HL-60/S4 treated with phorbol 12-myristate 13-acetate at 8.2 ng/mL for 4 days and 3 days (cell line): ENCODE results near the gene ITSN2.

Experiments used
- in situ Hi-C: fragments of 300-500 bp; cut with MboI; formaldehyde crosslinking; loops from 2 replicates; pipeline ENCODE4 v1.15.0; 2022; ENCODE audit warnings: low sequenced_read_pairs

Gene ITSN2

DNA sequence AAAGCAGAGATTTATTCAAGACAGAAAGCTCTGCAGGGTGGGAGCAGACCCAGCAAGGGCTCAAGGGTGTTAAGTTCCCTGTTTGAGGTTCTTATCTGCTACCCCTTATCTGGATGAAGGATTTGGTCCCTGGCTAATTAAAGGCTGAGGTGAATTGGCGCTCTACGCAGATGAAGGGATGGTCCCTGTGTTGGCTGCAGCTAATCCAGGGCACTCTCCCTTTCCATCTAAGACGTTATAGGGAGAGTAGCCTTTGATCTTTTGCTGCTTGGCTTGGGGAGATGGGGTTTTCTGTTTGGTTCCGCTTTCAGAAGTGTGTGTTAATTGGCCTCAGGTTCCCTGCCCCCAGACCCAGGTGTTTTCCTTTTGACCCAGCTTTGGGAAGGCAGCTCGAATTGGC, 168.5 kb downstream of the ITSN2 start:
- in situ Hi-C loops, result no loop called here

DNA sequence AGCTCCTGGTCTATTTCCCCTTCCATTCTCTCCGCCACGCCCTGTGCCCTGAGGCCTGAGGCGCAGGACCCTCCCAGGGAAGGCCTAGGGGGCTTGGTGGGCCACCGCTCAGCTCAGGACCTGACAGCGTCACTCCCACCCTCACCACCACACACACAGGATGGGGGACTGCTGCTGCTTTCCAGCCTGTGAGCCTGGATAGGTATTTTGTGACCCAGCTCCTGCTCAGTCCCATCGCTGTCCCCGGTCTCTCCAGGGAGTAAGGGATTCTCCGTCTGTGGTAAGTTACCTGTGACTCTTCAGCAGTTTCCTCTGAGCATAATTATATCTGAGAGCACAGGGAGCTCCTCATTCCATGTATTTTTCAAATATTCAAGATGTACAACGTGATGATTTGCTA, 169.2 kb downstream of the ITSN2 start:
- in situ Hi-C loops, result no loop called here

DNA sequence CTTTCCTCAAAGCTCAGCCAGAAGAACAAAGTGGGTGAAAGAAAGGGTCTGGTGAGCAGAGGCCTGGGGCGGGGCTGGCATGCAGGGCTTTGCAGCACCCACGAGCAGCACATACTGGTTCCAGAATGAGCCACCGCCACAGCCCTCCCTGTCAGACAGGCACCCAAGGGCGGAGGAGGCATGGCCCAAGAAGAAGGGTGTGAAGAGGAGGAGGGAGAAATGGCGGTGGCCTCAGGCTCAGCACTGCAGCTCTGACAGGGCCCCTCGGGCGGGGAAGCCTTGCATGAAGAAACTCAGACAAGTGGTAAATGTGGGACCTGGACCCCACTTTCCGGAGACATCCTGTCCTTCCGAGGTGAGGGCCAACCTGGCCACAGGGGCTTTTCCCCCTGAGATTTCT, 169.8 kb downstream of the ITSN2 start:
- in situ Hi-C loops, result no loop called here

DNA sequence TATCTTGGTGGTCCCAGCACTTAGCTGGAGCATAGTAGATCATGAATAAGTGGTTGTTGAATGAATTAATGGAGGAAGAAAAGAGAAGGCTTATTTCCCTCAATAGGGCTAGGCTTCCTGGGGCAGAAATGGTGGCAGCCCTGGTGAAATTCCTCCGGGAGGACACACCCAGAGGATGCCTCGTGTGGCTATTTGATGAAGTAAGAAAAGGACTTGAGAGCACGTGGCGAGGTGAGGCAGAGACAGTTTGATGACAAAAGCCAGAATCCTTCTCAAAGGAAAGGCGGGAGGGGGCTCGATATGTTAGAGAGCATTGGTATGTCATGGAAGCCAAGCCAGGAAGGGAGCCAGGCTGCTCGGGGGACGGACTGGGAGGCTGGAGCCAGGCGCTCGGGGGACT, 170.8 kb downstream of the ITSN2 start:
- in situ Hi-C loops, result no loop called here

- in situ Hi-C loops, result no loop called here
Measured at GRCh38 chr2:24183366-24184069, 176.8 kb downstream of the ITSN2 start.

DNA sequence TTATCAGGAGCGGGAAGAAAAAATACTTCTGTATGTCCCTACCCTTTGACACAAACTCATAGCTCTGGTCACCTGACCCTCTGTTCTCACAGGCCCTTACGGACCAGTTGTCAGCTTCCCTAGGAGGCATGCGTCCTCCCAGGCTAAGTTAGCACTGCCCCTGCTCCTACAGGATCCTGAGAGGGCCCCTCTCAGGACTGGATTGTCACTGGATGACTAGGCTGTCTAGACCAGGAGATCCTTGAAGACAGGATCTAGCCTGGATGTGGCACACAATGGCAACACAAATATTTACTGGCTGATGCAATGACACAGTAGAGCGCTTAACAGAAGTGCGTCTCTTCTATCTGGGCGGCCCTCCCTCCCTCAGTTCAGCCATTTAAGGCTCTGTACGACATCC, 177.8 kb downstream of the ITSN2 start:
- in situ Hi-C loops, result no loop called here

DNA sequence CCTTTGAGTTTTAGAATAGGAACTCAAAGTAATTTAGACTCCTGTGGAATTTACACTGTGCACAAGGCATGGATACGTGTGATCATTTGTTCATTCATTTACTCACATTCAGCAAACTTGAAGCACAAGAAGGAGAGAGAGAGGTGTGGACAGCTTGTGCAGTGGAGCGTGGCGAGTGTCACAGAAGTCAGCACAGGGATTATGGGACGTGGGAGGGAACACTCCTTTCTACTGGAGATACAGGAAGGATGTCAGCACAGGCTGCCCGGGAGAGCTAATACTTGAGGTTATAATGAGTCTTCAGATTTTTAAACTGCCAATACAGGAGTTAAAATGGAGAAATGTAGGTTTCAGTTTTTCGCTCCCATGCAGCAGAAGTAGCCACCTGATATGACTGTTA, 178.5 kb downstream of the ITSN2 start:
- in situ Hi-C loops, result no loop called here

DNA sequence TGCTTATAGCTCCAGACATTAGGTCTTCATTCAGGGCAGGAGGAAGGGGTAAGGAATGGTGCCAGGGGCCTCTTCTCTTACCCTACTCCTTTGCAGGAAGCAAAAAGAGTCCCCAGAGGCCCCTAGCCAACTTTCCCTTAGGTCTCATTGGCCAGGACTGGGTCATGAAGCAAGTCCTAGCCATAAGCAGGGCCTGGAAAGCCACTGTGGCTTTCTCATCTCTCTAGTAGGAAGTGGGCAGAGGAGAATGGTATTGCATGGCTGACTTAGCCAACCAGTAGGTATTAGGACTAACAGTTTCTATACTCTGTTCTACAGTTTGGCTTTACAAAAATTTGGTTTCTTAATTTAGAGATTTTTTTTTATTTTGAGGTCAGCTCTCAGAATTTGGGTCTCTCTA, 180.7 kb downstream of the ITSN2 start:
- in situ Hi-C loops, result no loop called here

DNA sequence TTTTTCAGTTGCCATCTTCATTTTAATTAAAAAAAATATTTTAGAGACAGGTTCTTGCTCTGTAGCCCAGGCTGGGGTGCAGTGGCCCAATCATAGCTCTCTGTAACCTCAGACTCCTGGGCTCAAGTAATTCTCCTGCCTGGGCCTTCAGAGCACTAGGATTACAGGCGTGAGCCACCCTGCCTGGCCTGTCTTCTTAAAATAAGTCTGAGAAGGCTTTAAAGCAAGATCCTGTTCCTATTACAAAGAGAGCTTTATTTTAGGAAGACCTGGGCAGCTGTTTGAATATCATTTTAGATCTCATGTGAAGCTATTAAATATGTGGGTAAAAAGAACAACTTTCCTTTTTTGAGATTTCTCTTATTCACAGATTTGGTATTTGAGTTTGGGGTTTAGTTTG, 184.0 kb downstream of the ITSN2 start:
- in situ Hi-C loops, result no loop called here

DNA sequence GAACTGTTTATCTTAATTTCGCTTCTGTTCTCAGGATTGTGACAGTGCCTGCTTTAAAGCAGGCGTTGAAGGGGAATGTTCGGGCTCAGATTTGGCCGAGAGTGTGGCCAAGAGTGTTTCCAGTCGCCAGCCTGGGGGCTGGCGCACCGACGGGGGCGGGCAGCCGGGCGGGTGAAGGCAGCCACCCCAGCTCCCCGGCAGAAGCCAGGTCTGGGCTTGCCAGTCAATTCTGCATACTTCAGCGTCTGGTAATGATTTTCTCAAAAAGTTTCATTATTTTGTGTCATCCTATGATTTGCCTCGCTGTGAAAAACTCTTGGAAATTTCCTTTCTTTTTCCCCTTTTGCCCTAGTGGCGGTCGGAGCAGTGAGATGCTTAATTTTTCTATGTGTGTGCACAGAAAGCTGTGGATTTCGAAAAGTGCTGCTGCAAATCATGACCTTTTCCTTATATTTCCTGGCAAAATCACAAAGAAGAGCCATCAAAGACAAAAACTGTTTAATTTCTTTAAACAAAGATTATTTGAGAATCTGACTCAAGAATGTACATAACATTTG, 184.6 kb downstream of the ITSN2 start:
- in situ Hi-C loops, result no loop called here

- in situ Hi-C loops, result no loop called here
Measured at GRCh38 chr2:24174851-24175277, 185.5 kb downstream of the ITSN2 start, which contains the start of gene FAM228A. Gene FAM228A (plus strand): TSS chr2:24175053. CDS start chr2:24175481, 428 bp downstream.

GRCh38 chr2:24169023-24169422, 191.3 kb downstream of the ITSN2 start:
- in situ Hi-C loops, result no loop called here

DNA sequence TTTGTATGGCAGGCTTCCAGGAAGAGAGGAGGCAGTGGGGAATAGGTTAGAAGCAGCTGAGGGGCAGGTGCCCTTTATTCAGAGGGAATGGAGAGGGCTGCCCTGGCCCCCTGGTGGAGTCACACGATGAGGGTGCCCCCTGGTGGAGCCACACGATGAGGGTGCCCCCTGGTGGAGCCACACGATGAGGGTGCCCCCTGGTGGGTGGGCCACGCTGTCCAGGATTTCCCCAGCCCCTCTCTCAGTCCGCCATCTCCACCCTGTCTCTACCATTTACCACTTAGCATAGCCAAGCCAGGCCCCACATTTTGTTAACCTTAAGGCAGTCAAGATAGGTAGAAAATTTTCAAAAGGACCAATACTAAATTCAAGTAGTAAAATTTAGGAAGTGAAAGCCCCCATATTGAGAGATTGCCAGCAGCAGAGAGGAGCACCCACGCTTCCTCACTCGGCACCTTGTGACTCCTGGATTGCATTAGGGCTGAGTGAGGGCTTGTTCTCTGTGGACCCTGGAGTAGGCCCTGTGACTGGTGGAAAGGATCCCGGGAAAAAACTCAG, 195.8 kb downstream of the ITSN2 start:
- in situ Hi-C loops, result no loop called here

DNA sequence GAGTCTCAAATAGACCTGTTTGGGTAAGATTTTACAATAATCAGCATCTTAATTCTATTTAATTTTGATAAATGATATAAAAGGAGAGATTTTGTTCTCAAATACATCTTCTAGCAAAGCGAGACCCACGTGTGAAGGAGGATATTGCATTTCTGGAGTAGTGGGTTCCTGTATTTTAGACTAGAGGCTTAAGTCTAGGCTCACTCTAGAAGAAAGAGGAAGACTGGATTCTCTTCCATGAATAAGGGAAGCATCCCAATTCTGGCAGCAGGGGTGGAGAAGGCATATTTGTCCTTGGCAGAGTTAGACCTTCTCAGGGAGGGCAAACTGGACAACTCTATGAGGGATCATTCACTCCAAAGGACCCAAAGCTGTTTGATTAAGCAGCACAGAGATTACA, 196.7 kb downstream of the ITSN2 start:
- in situ Hi-C loops, result no loop called here

- in situ Hi-C loops, result no loop called here
Measured at GRCh38 chr2:24163186-24163585, 197.2 kb downstream of the ITSN2 start.

DNA sequence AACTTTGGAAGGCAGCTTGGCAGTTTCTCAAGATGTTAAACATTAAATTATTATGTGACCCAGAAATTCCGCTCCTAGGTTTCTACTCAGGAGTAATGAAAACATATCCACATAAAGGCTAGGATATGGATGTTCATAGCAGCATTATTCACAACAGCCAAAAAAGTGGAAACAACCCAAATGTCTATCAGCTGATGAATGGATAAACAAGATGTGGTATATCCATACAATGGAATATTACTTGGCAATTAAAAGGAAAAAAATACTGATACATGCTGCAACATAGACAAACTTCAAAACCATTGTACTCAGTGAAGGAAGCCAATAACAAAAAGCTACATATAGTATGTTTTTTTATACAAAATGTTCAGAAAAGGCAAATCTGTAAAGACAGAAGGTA, 197.8 kb downstream of the ITSN2 start:
- in situ Hi-C loops, result no loop called here

- in situ Hi-C loops, result no loop called here
Measured at GRCh38 chr2:24160761-24161160, 199.6 kb downstream of the ITSN2 start.

DNA sequence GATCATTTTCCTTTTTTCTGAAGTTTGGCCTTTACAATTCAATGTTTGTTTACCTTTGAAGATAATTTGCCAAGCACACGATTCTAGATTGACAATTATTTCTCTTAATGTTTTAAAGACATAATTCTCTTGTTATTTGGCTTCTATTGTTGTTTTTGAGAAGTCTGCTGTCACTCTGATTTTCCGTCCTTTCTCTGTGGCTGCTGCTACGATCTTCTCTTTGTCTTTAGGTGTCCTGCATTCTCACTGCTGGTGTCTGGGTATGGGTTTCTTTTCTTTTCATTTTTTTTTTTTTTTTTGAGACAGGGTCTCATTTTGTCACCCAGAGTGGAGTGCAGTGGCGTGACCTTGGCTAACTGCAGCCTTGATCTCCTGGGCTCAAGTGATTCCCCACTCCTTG, 200.6 kb downstream of the ITSN2 start:
- in situ Hi-C loops, result no loop called here

DNA sequence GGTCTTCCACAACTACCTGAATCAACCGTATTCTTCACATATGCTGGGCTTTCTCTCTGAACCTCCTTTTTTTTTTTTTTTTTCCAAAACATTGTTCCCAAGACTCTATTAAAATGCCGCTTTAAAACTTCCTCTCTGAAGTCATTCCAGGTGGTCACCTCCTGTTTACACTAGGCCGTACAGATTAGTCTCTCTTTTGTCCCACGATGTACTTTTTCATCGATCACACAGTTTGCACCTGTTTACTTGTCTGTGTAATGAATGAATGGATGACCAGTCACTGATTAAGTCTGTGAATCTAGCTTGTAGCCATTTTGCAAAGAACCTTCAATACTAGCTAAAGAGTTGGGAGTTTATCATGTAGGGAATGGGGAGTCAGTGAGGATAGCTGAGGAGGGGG, 202.2 kb downstream of the ITSN2 start:
- in situ Hi-C loops, result no loop called here

DNA sequence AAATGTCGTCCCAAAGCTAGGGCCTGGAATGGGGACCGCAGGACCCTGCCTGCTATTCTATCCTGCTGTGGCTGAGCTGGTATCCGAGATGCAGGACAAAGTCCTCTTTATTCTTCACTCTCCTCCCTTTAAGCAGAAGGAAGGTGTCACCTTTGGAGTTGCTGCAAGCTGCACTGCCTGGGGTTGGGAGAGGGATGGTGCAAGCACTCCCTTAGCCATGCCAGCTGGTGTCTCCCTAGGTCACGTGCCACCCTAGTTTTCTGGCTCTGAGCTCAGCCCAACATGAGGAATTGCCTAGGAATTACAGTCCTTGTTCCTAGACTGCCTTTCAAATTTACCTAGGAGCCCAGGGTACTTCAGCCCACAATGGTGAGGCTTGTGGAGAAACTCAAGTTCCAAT, 206.9 kb downstream of the ITSN2 start:
- in situ Hi-C loops, result no loop called here
